ENCODE measurements around the gene RARRES1.

- TF ChIP-seq CTCF (IDR thresholded peaks at IDR 0.05) = no peak
- TF ChIP-seq SIN3A (IDR thresholded peaks at IDR 0.05; ENCODE audit: borderline replicate concordance, insufficient read depth, low read depth, low read length) = no peak
Observed at GRCh38 chr3:158728851-158729250, 3.4 kb downstream of the RARRES1 start.
